Measurements from ENCODE around the gene CACNA1A.
A peak's percentile ranks its signal among the peaks of the same experiment; 100 is the strongest.
"Not testable (repeated sequence)": the region's sequence is repeated elsewhere in the genome, so short reads cannot be mapped to it uniquely, and the experiment has no call there.

Gene CACNA1A

DNA sequence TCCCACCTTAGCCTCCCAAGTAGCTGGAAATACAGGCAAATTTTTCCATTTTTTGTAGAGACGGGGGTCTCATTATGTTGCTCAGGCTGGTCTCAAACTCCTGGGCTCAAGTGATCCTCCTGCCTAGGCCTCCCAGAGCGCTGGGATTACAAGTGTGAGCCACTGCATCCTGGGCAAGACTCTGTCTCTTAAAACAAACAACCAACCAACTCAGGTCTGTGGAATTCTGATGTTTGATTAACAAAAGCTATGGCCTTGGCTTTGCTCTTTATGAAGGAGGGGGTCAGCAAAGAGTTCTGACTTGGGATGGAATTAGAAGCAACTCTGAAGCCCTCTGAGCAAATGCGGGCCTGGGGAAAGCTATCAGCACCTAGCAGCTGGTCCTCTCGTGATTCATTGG, 238.4 kb downstream of the CACNA1A start:
- no peak for DNase-seq

DNA sequence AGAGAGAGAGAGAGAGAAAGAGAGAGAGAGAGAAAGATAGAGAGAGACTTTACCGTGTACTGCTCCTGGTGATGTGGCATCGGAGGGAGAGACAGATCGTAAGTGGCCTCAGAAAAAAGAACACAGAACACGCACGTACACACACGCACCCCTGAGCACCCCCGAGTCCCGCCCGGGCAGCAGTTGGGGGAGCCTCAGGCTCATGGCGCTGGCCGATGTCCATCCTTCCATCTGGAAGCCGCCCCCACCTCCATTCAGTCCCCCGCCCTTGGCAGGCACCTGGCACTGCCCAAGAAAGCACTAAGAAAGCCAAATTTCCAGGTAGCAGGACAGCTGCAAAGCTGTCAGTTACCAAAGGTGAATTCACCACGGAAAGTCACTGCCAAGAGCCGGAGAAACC, 239.1 kb downstream of the CACNA1A start:
- no peak for DNase-seq

DNA sequence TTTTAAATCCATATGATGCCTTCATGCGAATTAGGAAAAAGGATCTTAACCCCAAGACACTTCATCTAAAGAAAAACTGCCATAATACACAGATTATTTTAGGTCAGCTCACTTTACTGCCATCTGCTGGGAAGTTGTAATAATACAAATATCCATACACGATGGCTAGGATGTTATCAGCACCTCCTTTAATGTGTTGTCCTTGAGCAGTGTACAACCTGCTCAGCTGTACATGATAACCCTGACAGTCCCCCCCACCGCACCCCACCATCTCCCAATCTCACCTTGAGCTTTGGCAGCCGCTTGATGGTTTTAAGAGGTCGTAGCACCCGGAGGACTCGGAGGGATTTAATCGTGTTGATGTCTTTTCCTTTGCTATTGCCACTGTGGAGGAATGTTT, 243.8 kb downstream of the CACNA1A start:
- DNase-seq, result peak; percentile 54 to 67

DNA sequence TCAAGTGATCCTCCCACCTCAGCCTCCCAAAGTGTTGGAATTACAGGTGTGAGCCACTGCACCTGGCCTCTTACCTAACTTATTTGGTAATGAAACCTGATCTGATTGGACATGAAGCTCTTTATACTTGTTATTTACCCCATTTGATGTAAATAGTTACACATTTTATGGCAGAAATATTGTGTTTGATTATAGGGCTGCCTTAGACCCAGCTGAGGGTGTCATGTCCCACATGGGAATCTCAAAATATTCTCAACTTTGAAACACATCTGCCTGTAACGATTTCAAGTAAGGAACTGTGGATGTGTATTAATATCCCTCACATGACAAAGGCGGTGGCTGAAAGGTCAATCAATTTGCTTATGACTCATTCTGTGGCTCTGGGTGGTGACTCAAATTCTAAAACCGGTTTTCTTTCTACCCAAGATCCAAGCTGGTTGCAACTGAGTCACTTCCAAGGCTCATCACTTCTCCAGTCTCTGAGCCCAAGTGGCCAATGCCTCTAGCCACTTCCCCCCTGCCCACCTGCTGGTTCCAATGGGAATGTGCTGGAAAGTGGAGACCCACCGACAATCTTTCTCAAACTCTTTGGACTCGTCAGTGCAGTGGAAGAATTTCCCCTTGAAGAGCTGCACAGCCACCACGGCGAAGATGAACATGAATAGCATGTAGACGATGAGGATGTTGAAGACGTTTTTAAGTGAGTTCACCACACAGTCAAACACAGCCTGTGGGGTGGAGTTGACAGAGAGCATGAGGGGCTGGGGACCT, 245.2 kb downstream of the CACNA1A start:
- DNase-seq, result no peak

DNA sequence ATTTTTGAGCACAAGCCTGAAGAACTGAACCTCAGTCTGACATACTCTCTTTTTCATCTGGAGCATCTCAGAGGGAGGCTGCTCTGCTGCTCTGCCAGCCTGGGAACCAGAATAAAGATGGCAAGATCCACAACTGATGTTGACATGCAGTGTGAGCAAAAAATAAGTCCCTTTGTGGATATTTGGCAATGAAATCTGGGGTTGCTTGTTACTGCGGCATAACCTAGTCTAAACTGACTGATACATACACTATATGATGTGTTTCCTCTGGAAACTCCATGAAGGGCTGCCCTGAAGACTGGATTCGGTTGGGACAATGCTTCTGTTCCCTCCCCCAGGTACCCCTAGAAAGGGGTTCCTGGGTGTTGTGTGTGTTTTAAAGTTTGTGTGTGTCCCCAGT, 249.4 kb downstream of the CACNA1A start:
- DNase-seq, result no peak

DNA sequence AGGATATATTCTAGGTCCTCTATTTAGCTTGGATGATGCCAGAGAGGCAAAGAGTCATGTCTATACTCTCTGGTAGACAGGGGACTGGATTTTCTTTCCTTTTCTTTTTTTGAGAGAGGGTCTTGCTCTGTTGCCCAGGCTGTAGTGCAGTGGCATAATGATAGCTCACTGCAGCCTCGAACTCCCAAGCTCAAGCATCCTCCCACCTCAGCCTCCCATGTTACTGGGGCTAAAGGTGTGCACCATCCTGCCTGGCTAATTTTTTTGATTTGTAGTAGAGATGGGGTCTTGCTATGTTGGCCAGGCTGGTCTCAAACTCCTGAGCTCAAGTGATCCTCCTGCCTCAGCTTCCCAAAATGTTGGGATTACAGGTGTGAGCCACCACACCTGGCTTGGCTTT, 249.9 kb downstream of the CACNA1A start:
- DNase-seq, result not testable (repeated sequence)

DNA sequence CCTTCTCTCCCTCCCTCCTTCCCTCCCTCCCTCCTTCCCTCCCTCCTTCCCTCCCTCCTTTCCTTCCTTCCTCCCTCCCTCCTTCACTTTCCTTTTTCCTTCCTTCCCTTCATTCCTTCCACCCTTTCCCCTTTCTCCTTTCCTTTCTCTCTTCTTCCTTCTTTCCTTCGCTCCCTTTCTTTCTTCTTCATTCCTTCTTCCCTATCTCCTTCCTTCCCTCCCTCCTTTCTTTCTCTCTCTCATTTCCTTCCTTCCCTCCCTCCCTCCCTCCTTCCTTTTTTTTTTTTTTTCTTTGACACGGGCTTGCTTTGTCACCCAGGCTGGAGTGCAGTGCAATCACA, 250.6 kb downstream of the CACNA1A start:
- no peak for DNase-seq

DNA sequence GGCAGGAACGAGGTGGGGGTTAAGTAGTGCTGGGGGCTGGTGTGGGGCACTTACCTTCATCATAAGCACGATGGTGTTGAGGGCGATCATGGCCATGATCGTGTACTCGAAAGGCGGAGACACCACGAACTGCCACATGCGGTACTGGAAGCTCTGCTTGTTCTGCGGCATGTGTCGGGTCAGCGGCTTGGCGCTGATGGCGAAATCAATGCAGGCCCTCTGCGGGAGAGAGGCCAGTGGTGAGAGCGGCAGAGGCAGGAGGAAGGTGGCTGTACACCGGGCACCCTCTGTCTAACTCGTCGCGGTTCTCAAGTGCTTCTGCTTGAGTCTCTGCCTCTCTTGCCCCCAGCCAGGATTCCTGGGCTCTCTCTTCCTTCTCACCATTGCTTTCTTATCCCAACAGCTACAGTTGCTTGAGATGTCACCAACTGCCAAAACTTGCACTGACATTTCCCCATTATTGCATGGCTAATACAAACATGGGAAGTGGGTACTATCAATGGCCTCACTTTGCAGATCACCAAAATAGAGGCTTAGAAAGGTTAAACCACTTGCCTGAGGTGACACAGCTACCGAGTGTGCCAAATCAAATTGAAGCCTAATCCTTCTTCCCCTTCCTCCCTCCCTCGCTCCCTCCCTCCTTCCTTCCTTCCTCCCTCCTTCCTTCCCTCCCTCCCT, 251.1 kb downstream of the CACNA1A start:
- no peak for DNase-seq

DNA sequence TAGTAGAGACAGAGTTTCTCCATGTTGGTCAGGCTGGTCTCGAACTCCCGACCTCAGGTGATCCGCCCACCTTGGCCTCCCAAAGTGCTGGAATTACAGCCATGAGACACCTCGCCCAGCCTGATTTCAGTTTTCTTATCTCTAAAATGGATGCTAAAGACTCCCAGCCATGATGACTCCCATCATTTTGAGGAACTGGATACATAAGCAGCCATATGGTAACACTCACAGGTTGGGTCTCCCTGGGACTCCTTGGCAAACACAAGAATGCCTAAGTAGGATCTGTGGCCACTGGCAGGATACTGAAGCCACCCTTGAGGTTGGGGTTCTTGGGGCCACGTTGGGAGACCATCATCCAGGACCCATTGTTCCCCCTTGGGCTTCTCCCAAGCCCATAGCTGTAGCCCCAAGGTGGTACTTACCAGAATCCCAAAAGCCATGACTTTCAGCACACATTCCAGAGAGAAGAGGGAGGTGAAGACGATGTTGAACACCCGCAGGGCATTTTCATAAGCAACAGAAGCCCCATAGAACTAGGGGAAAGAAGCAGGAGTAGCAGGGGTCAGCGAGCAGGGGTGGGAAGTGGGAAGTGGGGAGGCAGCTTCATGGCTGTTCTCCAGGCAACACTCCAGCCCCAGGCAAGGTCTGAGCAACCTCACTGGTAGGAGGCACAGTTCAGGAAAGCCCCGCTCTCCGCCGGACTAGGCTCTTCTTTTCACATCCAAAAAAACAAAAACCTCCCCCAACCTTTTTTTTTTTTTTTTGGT, 253.5 kb downstream of the CACNA1A start:
- no peak for DNase-seq

DNA sequence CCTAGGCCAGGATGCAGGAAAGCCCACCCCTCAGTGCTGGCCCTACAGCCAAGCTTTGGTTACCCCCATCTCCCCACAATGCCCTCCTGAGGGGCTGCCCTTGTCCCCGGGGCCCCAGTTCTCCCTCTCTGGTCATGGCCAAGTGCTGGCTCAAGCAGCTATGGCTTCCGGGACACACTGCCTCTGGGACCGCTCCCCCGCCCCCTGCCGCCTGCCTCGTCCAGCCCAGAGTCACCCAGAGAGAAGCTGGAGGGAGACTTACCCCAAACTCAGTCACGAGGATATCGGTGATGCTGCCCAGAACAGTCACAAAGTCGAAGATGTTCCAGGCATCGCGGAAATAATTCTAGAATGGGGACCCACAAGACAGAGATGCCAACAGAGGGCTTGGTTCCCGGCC, 261.4 kb downstream of the CACNA1A start:
- no peak for DNase-seq

DNA sequence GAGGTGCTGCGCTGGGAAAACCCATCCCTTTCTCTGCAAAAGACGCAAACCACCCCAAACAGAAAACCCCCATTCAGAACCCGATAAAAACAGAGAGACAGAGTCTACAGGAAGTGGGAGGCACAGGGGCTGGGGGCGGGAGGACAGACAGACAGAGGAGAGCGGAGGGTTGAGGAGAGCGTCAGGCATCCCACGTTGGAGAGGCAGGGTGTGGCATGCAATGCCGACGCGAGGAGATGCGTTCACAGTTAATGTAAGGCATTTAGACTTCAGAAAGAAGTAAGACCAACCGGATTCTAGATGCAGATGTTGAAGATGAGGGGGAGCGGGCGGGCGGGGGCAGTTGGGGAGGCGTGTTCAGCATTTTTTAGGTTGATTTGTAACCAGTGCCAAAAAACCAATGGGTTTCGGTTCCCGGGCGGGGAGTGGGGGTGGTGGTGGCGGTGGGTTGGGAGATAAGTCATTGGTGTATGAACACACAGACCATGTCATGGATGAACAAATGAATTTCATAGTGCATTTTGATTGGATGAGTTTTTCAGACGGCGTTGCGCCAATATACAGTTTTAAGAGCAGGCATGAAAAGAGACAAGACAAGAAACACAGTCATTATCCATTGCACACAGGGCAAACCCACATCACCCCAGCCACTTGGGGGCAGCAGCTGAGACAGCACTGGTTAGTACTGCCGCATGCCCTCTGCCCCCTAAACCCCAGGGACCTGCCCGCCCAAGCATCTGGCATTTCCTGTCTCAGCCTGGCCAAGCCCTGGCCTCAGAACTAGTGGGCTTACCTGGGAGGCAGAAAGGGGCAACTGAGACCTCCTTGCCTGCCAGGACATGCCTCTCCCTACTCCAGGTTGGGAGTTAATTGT, 264.8 kb downstream of the CACNA1A start:
- no peak for DNase-seq

DNA sequence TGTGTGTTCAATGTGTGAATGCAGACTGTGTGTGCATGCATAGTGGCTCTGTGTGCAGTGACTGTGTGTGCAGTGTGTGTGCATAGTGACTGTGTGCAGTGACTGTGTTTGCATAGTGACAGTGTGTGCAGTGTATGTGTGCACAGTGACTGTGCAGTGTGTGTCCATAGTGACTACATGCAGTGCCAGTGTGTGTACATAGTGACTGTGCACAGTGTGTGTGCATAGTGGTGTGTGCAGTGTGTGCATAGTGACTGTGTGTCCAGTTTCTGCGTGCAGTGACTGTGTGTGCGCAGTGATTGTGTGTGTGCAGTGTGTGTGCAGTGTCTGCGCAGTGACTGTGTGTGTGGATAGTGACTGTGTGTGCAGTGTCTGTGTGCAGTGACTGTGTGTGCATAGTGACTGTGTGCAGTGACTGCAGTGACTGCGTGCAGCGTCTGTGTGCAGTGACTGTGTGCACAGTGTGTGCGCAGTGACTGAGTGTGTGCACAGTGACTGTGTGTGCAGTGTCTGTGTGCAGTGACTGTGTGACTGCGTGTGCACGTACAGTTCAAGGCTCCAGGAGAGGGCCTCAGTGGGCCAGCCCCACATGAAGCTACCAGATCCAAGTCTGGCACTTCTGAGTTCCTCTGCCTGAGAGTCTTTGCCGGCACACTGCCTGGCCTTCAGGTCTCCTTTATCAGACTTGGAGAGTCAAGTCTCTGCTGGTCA, 265.8 kb downstream of the CACNA1A start:
- DNase-seq, result no peak

DNA sequence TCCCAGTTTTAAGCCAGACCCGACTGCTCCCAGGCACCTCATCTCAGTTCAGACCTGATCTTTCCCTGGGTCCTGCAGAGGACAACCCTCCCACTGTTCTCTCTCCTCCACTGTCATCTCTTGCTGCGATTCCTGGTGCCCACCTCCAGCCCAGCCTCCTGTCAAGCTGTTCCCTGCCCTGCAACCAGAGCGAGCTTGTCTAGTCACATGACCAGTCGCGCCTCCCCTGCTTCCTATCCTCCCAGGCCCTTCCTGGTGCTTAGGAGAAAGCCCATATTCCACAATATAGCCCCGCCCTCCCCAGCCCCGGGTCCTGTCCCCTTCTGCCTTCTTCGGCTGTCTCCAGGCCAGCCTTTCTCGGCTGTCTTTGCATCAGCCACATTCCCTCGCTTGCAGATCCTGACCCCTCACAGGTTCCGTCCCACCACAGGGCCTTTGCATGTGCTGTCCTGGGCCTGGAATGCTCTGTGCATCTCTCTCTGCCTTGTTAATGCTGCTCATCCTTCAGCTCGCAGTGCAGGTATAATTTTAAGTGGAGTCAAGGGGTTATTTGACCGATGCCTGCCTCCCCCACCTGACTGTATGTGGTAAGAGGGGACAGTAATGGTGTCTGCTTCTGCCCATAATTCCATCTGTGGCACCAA, 267.3 kb downstream of the CACNA1A start:
- DNase-seq, result no peak

DNA sequence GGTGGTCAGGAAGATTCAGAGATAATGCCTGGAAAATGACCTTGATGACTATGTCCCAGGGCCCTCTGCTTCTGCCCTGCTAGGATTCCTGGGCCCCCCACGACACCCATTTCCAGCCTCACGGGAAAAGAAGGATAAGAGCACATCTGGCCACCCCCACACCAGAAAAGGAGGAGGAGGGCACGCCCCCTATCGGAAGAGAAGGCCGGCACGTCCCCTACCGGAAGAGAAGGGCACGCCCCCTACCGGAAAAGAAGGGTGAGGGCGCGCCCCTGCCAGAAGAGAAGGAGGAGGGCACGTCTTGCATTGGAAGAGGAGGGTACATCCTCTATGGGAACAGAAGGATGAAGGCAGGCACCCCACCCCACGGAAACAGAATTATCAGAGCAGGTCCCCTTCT, 271.8 kb downstream of the CACNA1A start:
- DNase-seq, result peak in 1 of 2 experiments; percentile 11

DNA sequence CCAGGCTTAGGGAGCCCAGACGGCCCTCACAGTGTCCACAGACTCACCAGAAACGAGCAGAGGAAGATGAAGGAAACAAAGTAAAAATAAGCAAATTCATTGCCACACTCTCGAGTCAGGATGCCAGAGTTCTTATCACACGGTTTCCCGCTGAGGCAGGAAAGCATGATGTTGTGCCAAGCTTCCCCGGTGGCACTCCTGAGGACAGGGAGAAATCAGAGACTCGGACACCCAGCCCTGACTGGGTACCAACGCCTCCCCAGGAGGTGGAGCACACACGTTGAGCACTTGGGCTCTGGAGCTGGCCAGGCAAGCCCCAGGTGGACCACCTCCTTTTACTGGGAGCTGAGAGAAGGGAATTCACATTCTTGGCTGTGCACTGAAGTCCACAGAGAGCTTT, 274.6 kb downstream of the CACNA1A start:
- no peak for DNase-seq

DNA sequence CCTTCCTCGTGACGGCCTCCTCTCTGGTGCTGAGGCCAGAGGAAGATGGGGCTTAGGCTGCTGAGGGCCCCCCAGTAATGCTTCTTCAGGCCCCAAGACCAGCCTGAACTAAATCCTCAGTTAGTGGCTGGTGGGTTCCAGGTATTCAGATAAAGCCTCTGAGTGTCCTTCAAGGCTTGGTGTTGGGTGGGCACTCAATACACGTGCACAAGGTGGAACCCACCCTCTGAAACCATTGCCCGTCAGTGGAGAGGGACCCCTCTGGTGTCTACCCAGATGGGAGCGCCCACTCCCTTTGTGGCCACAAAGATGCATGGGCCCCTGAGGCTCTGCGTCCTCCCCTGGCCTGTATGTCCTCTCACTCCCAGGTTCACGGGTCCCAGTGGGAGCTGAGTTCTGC, 277.0 kb downstream of the CACNA1A start:
- DNase-seq, result no peak

DNA sequence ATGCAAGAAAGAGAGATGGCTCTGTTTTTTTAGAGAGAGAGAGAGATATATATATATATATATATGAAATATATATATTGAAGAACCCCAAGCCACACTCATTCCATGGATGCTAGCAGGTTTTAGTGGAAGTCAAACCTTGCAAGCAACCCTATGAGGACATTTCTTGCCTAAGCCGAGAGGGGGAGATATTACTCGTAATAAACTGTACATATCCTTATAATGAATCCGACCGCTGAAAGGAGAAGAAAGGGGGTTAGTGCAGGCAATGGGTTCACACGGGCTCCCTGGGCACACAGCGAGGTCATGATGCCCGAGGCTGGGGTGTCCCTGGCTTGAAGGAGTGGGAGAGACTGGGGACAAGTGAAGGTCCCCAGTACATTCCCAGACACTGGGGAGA, 277.7 kb downstream of the CACNA1A start:
- no peak for DNase-seq

DNA sequence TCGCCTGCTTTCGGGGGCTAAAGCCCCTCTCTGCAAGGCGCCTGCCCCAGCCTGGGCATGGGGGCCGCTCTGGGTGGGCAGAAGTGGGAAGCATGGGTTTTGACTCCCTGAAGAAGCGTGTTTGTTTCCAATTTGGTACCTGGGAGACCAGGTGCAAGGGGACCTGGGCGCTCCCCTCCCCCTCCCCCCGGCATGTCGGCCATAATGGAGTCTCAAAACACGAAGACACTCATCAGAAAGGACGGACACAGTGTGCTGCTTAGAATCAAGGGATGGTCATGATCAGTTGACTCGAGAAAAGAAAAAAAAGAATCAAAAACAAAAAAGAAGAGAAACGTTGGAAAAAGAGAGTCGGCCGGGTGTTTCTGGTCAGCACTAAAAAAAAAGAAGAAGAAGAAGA, 279.3 kb downstream of the CACNA1A start:
- no peak for DNase-seq

DNA sequence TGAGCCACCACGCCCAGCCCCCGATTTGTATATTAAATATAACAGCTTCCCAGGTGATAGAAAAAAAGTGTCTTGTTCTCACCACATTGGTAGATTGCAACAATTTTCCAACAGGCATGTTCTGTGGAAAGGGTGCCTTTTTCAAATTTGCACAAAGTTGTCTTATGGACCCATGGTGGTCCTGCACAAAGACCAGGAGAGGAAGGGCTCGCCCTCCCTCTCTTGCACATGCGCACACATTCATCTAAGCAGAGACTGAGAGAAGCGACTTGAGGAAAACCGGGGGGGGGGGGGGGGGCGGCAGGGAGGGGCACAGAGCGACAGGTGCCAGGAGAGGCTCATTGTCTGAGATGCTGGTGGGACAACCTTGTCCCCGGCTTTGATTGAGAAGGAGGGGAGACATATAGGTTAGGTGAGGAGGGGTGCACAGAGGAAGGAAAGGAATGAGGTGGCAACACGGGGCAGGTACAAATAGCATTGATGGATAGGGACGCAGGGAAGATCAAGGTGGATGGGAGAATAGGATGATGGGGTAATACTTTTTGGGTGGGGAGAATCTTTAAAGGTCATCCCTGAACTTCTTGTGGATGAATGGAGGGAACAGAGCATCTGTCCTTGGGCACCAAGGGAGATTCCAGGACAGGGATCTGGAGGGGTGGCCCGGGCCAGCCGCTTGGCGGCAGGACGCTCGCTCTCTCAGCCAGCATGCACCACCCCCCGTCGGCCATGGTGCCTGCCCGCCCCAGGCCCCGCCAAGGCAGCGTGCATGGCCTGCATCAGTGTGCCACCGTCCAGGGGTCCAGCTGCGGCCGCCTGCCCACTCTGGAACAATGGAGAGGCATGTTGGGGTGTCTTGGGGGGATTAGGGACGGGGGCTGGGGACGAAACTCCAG, 280.1 kb downstream of the CACNA1A start:
- DNase-seq, result no peak

DNA sequence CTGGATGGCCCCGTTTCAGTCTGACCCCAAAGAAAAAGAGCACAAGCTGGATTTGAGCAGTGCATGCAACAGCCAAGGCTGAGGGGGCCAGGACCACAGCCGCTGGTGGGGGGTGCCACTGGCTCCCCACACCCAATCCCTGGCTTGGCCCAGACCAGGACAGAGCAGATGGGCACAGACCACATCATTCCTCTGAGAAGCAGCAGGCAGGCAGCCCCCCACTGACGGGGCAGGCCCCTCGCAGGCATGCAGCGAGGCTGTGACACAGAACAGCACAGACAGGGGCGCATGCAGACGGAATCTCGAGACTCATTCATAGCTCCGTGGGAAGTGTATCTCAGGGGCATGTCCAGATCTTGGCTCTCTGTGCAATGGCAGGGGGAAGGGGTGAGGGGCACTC, 281.2 kb downstream of the CACNA1A start:
- no peak for DNase-seq

DNA sequence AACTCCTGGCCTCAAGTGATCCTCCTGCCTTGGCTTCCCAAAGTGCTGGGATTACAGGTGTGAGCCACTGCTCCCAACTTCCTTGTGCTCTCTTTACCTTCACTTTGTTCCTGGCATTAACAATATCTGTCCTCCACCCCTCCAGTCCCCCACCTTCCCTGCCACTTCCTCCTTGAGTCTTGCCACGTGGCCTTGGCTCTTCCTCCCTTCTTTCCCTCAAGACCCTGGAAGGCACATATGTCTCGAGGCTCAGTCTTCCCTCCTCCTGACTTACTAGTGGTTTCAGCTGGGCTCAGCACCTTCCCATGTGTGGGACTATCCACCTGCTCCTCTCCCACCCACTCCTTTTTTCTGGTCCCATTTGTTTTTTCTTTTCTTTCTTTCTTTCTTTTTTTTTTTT, 285.4 kb downstream of the CACNA1A start:
- DNase-seq, result no peak

Data from AML-193 (cell line).